ENCODE results near the gene TWF1. TPM values are rescaled to one million over a fixed set of nuclear protein-coding genes. Genes with fewer than 3 reads are reported as not detected.

The TWF1 gene
- total RNA-seq, 1 experiment from 2014 or later, result 107 TPM

- TF ChIP-seq CTCF (conservative IDR thresholded peaks at IDR 0.05; ENCODE audit: low read depth, low read length) (no peak), EZH2 (IDR thresholded peaks at IDR 0.05; ENCODE audit: borderline replicate concordance, low read depth, low read length, poor library complexity, severe bottlenecking) (no peak)
- no peak overlapping the region for H3K4me3 ChIP-seq (ENCODE audit: low read depth, low read length, poor library complexity, severe bottlenecking)
- no peak for DNase-seq (ENCODE audit: low spot score)
- H3K9me3 ChIP-seq (ENCODE audit: low read depth, low read length, poor library complexity, severe bottlenecking), result no peaks in the 10 kb centered on the region
- no peaks in the 10 kb centered on the region for H3K36me3 ChIP-seq (ENCODE audit: insufficient read depth, low read length, poor library complexity, severe bottlenecking)
- ChIA-PET POLR2A (ENCODE audit: low non-redundant PET) (no interaction called here), CTCF (no interaction called here)
- no peak overlapping the region for H3K27ac ChIP-seq (ENCODE audit: low read depth, low read length, poor library complexity, severe bottlenecking)
- H3K27me3 ChIP-seq (replicated peaks; ENCODE audit: insufficient read depth, low read depth, low read length, poor library complexity), result no peaks in the 10 kb centered on the region
- intact Hi-C loops (cut with micrococcal nuclease; ENCODE audit: unreplicated experiment), result no loop called here
- peaks cover 15% of the 10 kb centered on the region for H3K4me1 ChIP-seq (ENCODE audit: insufficient read depth, low read length, poor library complexity, severe bottlenecking)
- no TSS peak for BruUV-seq (replicated peaks)
These were observed 34.2 kb upstream of the TWF1 start for GRCh38 chr12:43840338-43840737.

- Histone ChIP-seq H3K4me3 (ENCODE audit: low read depth, low read length, poor library complexity, severe bottlenecking) (peak overlapping the region; percentile 72), H3K9me3 (ENCODE audit: low read depth, low read length, poor library complexity, severe bottlenecking) (no peaks in the 10 kb centered on the region), H3K27ac (ENCODE audit: low read depth, low read length, poor library complexity, severe bottlenecking) (peak overlapping the region; percentile 90), H3K27me3 (replicated peaks; ENCODE audit: insufficient read depth, low read depth, low read length, poor library complexity) (no peaks in the 10 kb centered on the region), H3K36me3 (ENCODE audit: insufficient read depth, low read length, poor library complexity, severe bottlenecking) (no peaks in the 10 kb centered on the region), H3K4me1 (ENCODE audit: insufficient read depth, low read length, poor library complexity, severe bottlenecking) (peaks cover 15% of the 10 kb centered on the region)
- TSS peak; percentile 50 for BruUV-seq (replicated peaks)
- ChIA-PET CTCF (no interaction called here), POLR2A (ENCODE audit: low non-redundant PET) (no interaction called here)
- DNase-seq (ENCODE audit: low spot score), result peak; percentile 32
- intact Hi-C loops (cut with micrococcal nuclease; ENCODE audit: unreplicated experiment), result no loop called here
- TF ChIP-seq EZH2 (IDR thresholded peaks at IDR 0.05; ENCODE audit: borderline replicate concordance, low read depth, low read length, poor library complexity, severe bottlenecking) (no peak), CTCF (conservative IDR thresholded peaks at IDR 0.05; ENCODE audit: low read depth, low read length) (no peak)
These were observed 30.4 kb upstream of the TWF1 start for GRCh38 chr12:43836475-43836989.

DNA sequence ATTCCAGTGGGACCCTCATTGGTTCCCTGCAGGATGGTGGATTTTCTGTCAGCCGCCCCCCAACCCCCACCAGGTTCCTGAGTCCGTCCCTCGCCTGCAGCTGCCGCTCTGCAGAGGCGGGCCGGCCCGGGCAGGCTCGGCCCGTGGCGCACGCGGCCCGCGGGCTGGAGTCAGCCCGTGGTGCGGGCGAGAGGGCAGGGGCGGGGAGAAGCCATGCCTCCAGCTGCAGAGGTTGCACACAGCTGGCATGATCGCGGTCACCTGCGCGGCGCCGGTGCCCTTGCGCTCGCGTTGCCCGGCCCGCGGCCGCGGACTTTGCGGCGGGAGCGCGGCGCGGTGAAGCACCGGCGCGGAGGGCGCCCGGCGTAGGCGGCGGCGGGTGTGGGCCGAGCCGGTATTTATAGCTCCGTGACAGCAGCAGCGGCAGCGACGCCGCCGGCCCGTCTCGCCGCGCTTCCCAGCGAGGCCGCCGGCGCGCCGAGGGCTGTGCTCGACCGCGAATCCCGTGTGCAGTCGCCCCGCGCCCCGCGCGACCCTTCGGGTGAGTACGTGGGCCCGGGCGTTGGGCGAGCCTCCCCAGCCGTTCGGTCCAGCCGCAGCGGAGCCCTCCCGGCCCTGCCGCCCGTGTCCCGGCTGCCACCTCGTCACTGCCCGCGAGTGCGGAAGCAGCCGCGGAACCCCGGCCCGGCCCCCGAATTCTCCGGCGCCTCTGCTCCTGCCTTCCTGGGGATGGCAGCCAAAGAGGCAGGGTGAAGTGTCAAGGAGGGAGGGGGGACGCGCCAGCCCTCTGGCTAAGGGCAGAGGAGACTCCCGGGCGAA, 29.7 kb upstream of the TWF1 start, which contains the start of gene TMEM117:
Gene TMEM117, plus strand, starts transcription at position 426 of the 819 bp plus-strand sequence.
- peaks cover 15% of the 10 kb centered on the region for H3K4me1 ChIP-seq (ENCODE audit: insufficient read depth, low read length, poor library complexity, severe bottlenecking)
- no peaks in the 10 kb centered on the region for H3K36me3 ChIP-seq (ENCODE audit: insufficient read depth, low read length, poor library complexity, severe bottlenecking)
- POLR2A ChIA-PET (ENCODE audit: low non-redundant PET), result interaction anchor here (0.6 kb wide), 1 partner anchor 27 kb away, joined by 9 read pairs; no protein-coding TSS in a partner anchor
- intact Hi-C loops (cut with micrococcal nuclease; ENCODE audit: unreplicated experiment), result no loop called here
- H3K4me3 ChIP-seq (ENCODE audit: low read depth, low read length, poor library complexity, severe bottlenecking), result peak within 1 kb of the TSS; percentile 72
- H3K27ac ChIP-seq (ENCODE audit: low read depth, low read length, poor library complexity, severe bottlenecking), result peak within 1 kb of the TSS; percentile 90
- no TSS peak for BruUV-seq (replicated peaks)
- TF ChIP-seq CTCF (conservative IDR thresholded peaks at IDR 0.05; ENCODE audit: low read depth, low read length) (no peak), EZH2 (IDR thresholded peaks at IDR 0.05; ENCODE audit: borderline replicate concordance, low read depth, low read length, poor library complexity, severe bottlenecking) (no peak)
- CTCF ChIA-PET, result no interaction called here
- H3K27me3 ChIP-seq (replicated peaks; ENCODE audit: insufficient read depth, low read depth, low read length, poor library complexity), result no peaks in the 10 kb centered on the region
- H3K9me3 ChIP-seq (ENCODE audit: low read depth, low read length, poor library complexity, severe bottlenecking), result no peaks in the 10 kb centered on the region
- DNase-seq (ENCODE audit: low spot score), result peak; percentile 60
